RCC 7860 (cell line): ENCODE data around the gene RCSD1.
"Not testable (repeated sequence)": the region's sequence is repeated elsewhere in the genome, so short reads cannot be mapped to it uniquely, and the experiment has no call there.

ENCODE experiments used
- DNase-seq: peaks from one replicate; pipeline ENCODE4 v3.0.0-alpha.2; 2015; ENCODE audit warnings: low spot score
- FAIRE-seq: peaks from 2 replicates; lab custom pipeline; 2012; peaks lifted over from hg19 to GRCh38; lab: Jason Lieb, UNC

RCSD1 gene

GRCh38 chr1:167629681-167630567 lies at the start of gene RCSD1:
TSS of gene RCSD1 (plus strand) at chr1:167630232. CDS start at chr1:167630424, 192 bp downstream.
- DNase-seq (no peak), FAIRE-seq (no peak)

- no peak for FAIRE-seq
Measured at GRCh38 chr1:167582064-167582463, 48.0 kb upstream of the RCSD1 start.

DNA sequence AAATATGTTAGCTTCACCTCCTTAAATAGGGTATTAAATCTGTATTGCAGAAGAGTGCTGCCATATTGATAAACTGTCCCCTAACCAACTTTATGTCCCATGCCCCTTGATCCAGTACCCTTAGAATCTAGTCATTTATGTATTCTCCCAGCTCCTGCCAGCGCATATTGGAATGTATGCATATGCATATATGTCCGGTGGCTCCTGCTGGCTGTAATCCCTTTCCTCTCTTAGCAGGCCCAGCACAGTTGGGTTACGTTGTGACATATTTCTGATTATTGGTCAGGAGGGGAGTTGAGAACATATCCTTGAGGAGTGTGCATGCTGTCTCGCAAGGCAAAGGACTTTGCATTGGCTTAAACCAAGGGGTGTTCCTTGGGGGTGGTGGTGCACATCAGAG lies 47.3 kb upstream of the RCSD1 start:
- FAIRE-seq (no peak), DNase-seq (no peak)

More at GRCh38 chr1:167582064-167582463, 48.0 kb upstream of the RCSD1 start:
- DNase-seq, result no peak

- no peak for FAIRE-seq
- no peak for DNase-seq
Measured at GRCh38 chr1:167584581-167584980, 45.5 kb upstream of the RCSD1 start.

DNA sequence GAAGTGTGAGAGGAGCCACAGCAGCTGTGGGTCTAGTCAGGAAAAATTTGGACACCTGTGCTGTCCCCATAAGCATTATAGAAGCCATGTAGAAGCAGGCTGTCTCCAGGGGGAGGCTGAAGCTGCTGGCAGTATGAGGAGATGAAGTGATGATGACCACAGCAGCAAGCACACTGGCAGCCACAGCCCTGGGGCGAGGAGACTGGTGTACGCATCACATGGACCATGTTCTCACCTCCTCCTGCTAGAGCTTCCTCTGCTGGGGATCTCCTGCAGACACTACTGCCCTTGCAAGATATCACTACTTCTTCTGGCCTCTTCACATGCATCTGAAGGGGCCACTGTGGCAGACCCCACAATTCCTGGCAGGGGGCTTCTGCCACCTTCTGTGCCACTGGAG lies 42.7 kb upstream of the RCSD1 start:
- DNase-seq (no peak), FAIRE-seq (no peak)

DNA sequence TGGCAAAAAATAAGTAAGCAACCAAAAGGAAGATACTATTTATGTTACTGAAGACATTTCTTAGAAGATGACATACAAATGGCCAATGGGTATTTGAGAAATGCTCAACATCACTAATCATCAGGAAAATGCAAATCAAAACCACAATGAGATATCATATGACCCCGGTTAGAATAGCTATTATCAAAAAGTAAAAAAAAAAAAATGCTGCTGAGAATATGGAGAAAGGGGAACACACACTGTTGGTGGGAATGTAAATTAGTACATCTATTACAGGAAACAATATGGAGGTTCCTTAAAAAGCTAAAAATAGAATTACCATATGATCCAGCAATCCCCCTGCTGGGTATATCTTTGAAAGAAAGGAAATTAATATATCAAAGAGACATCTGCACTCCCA lies 42.2 kb upstream of the RCSD1 start:
- no peak for FAIRE-seq
- no peak for DNase-seq

- no peak for FAIRE-seq
Measured at GRCh38 chr1:167588361-167588760, 41.7 kb upstream of the RCSD1 start.

DNA sequence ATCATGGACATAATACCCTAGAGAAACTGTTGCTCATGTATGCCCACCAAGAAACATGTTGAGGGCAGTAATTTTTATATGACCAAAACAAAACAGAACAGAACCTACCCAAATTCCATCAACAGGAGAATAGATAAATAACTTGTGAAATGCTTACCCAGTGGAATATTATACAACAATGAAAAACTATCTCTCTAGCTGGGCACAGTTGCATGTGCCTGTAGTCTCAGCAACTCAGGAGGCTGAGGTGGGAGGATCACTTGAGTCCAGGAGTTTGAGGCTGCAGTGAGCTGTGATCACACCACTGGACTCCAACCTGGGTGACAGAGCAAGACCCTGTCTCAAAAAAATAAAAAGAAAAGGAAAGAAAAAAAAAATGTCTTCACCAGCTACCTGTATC lies 37.6 kb upstream of the RCSD1 start:
- no peak for FAIRE-seq
- no peak for DNase-seq

More at GRCh38 chr1:167588361-167588760, 41.7 kb upstream of the RCSD1 start:
- no peak for DNase-seq

DNA sequence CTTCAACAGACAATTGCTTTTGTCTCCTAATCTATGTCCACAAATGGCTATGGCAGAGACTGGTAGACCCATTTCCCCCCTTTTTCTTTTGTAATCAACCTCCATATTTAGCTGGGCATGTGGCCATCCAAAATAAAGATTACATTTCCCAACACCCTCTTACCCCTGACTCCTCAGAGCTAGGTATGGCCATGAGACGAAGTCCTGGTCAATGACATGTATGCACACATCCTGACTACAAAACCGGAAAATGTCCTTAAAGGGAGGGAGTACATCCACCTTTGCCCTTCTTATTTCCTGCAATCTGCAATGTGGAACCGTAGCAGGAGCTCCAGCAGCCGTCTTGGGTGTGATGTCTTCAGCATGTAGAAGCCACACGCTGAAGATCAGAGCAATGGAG lies 36.2 kb upstream of the RCSD1 start:
- DNase-seq (no peak), FAIRE-seq (no peak)

- DNase-seq (no peak), FAIRE-seq (no peak)
Measured at GRCh38 chr1:167594822-167595221, 35.2 kb upstream of the RCSD1 start.

DNA sequence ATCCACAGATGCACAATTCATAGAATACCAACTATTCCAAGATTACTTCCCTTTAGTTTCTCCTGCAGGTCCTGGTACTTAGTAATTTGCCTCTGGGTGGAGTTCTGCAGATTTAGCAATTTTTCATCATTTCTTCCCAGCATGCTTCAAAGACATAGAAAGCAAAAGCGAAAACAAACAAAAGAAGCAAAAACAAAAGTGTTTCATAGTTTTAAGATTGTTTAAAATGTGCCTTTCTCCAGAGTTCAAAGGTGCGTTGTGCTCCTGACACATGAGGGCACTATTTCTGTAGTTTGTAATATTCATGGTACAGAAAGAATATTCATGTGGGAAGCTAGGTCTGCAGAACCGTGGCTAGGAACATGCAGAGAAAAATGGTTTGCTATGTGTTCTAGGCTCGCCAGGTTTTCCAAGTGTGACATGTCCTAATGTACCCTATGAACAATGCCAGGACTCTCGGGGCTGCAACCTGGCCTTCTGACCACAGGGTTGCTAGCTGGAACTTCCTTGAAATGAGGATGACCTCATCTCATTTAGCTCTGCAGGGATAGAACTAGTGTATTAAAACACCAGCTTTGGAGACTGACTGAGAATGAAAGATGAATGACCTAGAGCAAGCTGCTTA lies 30.0 kb upstream of the RCSD1 start:
- DNase-seq (peak; percentile 64), FAIRE-seq (peak; percentile 46)

GRCh38 chr1:167601442-167602383 lies 28.3 kb upstream of the RCSD1 start:
- no peak for FAIRE-seq
- no peak for DNase-seq

- FAIRE-seq (no peak), DNase-seq (no peak)
Measured at GRCh38 chr1:167602840-167603239, 27.2 kb upstream of the RCSD1 start.

GRCh38 chr1:167605576-167605975 lies 24.5 kb upstream of the RCSD1 start:
- no peak for FAIRE-seq
- no peak for DNase-seq

GRCh38 chr1:167611983-167612382 lies 18.0 kb upstream of the RCSD1 start:
- DNase-seq (no peak), FAIRE-seq (no peak)

DNA sequence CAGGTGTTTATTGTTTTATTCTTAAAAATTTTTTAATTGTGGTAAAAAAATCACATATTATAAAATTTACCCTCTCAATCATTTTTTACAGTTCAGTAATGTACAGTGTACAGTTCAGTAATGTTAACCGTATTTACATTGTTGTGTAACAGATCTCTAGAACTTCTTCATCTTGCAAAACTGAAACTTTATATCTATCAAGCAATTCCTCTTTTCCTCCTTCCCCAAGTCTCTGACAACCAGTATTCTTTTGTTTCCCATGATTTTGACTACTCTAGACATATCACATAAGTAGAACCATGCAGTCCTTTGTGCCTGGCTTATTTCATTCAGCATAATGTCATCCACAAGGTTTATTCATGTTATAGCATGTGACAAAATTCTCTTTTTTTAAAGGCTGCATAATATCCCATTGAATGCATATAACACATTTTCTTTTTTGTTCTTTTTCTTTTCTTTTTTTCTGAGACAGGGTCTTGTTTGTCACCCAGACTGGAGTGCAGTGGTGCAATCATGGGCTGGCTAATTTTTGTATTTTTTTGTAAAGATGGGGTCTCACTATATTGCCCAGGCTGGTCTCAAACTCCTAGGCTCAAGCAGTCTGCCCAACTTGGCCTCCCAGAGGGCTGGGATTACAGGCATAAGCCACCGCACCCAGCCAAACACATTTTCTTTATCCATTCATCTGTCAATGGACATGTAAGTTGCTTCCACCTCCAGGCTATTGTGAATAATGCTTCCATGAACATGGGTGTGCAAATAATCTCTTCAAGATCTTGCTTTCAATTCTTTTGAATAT lies 17.2 kb upstream of the RCSD1 start:
- no peak for DNase-seq
- no peak for FAIRE-seq

DNA sequence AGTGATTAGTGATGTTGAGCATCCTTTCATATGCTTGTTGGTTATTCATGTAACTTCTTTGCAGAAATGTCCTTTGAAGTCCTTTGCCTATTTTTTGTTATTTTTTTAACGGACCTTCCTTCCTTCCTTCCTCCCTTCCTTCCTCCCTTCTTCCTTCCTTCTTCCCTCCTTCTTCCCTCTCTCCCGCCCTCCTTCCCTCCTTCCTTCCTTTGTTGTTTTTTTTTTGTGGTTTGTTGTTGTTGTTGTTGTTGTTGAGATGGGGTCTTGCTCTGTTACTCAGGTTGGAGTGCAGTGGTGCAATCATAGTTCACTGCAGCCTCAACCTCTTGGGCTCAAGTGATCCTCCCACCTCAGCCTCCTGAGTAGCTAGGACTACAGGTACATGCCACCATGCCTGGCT lies 16.0 kb upstream of the RCSD1 start:
- not testable (repeated sequence) for FAIRE-seq, DNase-seq

GRCh38 chr1:167614851-167615250 lies 15.2 kb upstream of the RCSD1 start:
- no peak for FAIRE-seq

DNA sequence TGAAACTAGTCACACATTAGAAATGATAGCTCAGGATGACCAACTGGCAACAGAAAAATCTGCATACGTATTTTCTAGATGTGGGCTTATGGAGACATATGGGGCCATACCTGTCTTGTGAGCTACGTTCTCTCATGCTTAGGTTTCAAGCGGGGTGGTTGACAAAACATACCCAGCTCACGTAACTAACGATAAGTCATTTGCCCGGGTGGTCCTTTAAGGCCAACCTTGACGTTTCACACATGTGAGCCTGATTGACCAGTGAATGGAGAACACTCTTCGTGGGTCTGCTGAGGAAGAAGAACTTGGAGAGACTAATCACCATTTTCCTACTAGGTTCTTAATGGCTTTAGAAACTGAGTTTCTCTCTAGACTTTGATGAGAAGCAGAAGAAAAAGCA lies 13.5 kb upstream of the RCSD1 start:
- DNase-seq (no peak), FAIRE-seq (no peak)

More at GRCh38 chr1:167614851-167615250, 15.2 kb upstream of the RCSD1 start:
- DNase-seq, result no peak
